Smooth muscle cell (in vitro differentiated cells): ENCODE data around the gene CKMT2. TPM values are rescaled to one million over a fixed set of nuclear protein-coding genes. Genes with fewer than 3 reads are reported as not detected.

Source experiments
- DNase-seq: peaks from one replicate; lab custom pipeline; 2025; ENCODE audit not compliant: unreplicated experiment; lab: John Stamatoyannopoulos, UW
- H2AFZ ChIP-seq: fragments of 200-600 bp; sonication (generic); 2 replicates; pipeline ENCODE4 v1.6.0; 2016; ENCODE audit warnings: antibody characterized with exemption, low read depth, mild to moderate bottlenecking
- H3F3A ChIP-seq: fragments of 200-600 bp; sonication (generic); 2 replicates; pipeline ENCODE4 v1.6.0; 2017; ENCODE audit warnings: antibody characterized with exemption, low read depth
- H3K27ac ChIP-seq: fragments of 200-600 bp; sonication (generic); 2 replicates; pipeline ENCODE4 v1.5.1; 2016; ENCODE audit warnings: low read depth, mild to moderate bottlenecking
- H3K27me3 ChIP-seq: fragments of 200-600 bp; sonication (generic); 2 replicates; pipeline ENCODE4 v1.6.1; 2016; ENCODE audit warnings: low read depth, mild to moderate bottlenecking
- H3K36me3 ChIP-seq: fragments of 200-600 bp; sonication (generic); 2 replicates; pipeline ENCODE4 v1.5.1; 2016; ENCODE audit warnings: low read depth
- H3K4me1 ChIP-seq: fragments of 200-600 bp; sonication (generic); 2 replicates; pipeline ENCODE4 v1.5.1; 2016; ENCODE audit warnings: low read depth
- H3K4me2 ChIP-seq: fragments of 200-600 bp; sonication (generic); 2 replicates; pipeline ENCODE4 v1.6.0; 2016; ENCODE audit warnings: mild to moderate bottlenecking
- H3K4me3 ChIP-seq: fragments of 200-600 bp; sonication (generic); 2 replicates; pipeline ENCODE4 v1.5.1; 2016; ENCODE audit warnings: mild to moderate bottlenecking
- H3K79me2 ChIP-seq: fragments of 200-600 bp; sonication (generic); 2 replicates; pipeline ENCODE4 v1.6.0; 2016; ENCODE audit warnings: low read depth, mild to moderate bottlenecking
- H3K9ac ChIP-seq: fragments of 200-600 bp; sonication (generic); 2 replicates; pipeline ENCODE4 v1.6.0; 2016; ENCODE audit warnings: low read depth
- H3K9me3 ChIP-seq: fragments of 200-600 bp; sonication (generic); replicated peaks from 2 replicates; pipeline ENCODE4 v1.5.1; 2016; ENCODE audit warnings: low read depth
- H4K20me1 ChIP-seq: fragments of 200-600 bp; sonication (generic); 2 replicates; pipeline ENCODE4 v1.6.0; 2016; ENCODE audit warnings: low read depth
- CTCF ChIP-seq: fragments of 200-600 bp; sonication (generic); IDR thresholded peaks from 2 replicates; pipeline ENCODE4 v1.5.1; 2017; ENCODE audit warnings: borderline replicate concordance, mild to moderate bottlenecking, antibody characterized with exemption; ENCODE audit not compliant: insufficient read depth, poor library complexity, severe bottlenecking
- WGBS: methylation state at CpG from one replicate; pipeline ENCODE4 v1.1.7; 2016; ENCODE audit warnings: low lambda C conversion rate; 5-methylcytosine and 5-hydroxymethylcytosine counted together
- polyA plus RNA-seq: library from polyadenylated mRNA; unstranded; fragments of >200 nt; fragmentation: Nextera tagmentation; extraction: Ambion mirVana; gene quantifications from 2 replicates; pipeline ENCODE4 v1.2.1, GENCODE V29; 2016
- total RNA-seq: library from RNA; depleted of rRNA; stranded (reverse); fragments of >200 nt; gene quantifications from 2 replicates; pipeline ENCODE4 v1.2.3, GENCODE V29; 2014

The CKMT2 gene
- total and polyA plus RNA-seq, 2 experiments from 2014 or later = 1.5 TPM; not detected in 1

- Histone ChIP-seq H4K20me1 (peaks cover 10% of the 10 kb centered on the region), H3K27ac (no peak overlapping the region), H2AFZ (no peak overlapping the region), H3K36me3 (peaks cover 16% of the 10 kb centered on the region), H3K9ac (no peak overlapping the region), H3K79me2 (peaks cover 3% of the 10 kb centered on the region), H3K4me3 (no peak overlapping the region), H3K4me1 (no peaks in the 10 kb centered on the region), H3K9me3 (no peaks in the 10 kb centered on the region), H3K4me2 (no peak overlapping the region), H3F3A (no peaks in the 10 kb centered on the region), H3K27me3 (no peaks in the 10 kb centered on the region)
- TF ChIP-seq CTCF = no peak
- 94% methylated on average over 1 of the region's 1 CpG for WGBS
- DNase-seq = no peak
These were observed 77.4 kb downstream of the CKMT2 start for GRCh38 chr5:81310402-81311063.

DNA sequence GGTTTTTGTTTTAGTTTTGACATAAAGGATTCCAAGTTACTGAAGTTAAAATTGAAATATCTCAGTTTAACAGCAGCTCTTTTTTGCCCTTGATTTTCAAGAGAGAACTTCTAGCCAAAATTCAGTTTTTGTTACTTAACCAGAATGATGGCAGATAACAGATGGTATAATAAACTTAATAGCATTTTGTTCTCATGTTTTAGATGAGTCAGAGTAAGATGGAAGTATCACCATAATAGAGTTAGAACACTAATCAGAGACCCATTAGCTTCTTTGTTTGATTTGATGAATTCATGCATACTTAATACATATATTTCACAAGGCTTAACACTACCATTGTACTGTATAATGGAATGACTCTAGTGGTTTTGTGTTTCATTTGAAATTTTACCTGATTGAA lies 80.2 kb downstream of the CKMT2 start:
- H3K27me3 ChIP-seq = no peaks in the 10 kb centered on the region
- H3K9me3 ChIP-seq = no peaks in the 10 kb centered on the region
- H3K4me3 ChIP-seq = no peak overlapping the region
- no peaks in the 10 kb centered on the region for H3F3A ChIP-seq
- no peak for DNase-seq
- no peaks in the 10 kb centered on the region for H3K4me1 ChIP-seq
- H3K27ac ChIP-seq = no peak overlapping the region
- peaks cover 1% of the 10 kb centered on the region for H3K79me2 ChIP-seq
- no peak overlapping the region for H3K9ac ChIP-seq
- peaks cover 3% of the 10 kb centered on the region for H4K20me1 ChIP-seq
- TF ChIP-seq CTCF = no peak
- H2AFZ ChIP-seq = no peak overlapping the region
- no peak overlapping the region for H3K4me2 ChIP-seq
- peaks cover 16% of the 10 kb centered on the region for H3K36me3 ChIP-seq

DNA sequence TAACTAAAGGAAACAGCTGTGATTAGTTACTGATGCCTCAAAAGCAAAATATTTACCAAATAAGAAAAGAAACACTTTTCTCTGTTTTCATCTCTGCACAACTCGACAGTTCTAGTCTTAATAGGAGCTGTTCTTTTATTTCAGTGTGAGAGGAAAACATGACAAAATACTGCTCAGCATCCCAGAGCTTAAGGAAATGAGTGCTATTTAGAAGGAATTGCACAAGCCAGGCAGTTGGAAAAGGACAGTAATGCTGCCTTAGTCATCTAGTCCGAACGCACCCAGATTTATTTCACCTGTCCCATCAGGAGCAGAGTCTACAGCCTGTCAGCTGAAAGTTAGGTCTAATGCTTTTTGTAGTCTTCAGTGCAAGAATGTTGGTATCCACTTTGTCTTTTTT lies 80.6 kb downstream of the CKMT2 start:
- Histone ChIP-seq H3K79me2 (no peaks in the 10 kb centered on the region), H3K4me2 (no peak overlapping the region), H3K27me3 (no peaks in the 10 kb centered on the region), H2AFZ (no peak overlapping the region), H3K9ac (no peak overlapping the region), H3K4me1 (no peaks in the 10 kb centered on the region), H3K4me3 (no peak overlapping the region), H3K27ac (no peak overlapping the region), H3K9me3 (no peaks in the 10 kb centered on the region), H3F3A (no peaks in the 10 kb centered on the region), H4K20me1 (no peaks in the 10 kb centered on the region), H3K36me3 (peaks cover 16% of the 10 kb centered on the region)
- 92% methylated on average over 3 of the region's 3 CpGs for WGBS
- no peak for DNase-seq
- TF ChIP-seq CTCF = no peak

DNA sequence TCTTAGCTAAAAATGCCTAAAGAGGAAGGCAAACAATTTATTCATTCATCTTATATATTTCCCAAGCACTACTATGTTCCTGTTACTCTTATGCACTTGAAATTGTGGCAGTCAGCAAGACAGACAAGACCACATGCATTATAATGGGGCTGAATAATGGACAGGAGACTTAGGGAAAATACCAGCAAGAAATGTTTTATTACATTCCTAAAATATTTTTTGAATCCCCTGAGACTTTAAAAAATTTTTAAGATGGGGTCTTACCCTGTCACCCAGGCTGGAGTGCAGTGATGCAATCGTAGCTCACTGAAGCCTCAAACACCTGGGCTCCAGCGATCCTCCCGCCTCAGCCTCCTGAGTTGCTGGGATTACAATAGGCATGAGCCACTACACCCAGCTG lies 81.5 kb downstream of the CKMT2 start:
- Histone ChIP-seq H3F3A (no peaks in the 10 kb centered on the region), H3K9ac (no peak overlapping the region), H3K79me2 (no peaks in the 10 kb centered on the region), H3K27ac (no peak overlapping the region), H3K27me3 (no peaks in the 10 kb centered on the region), H3K4me2 (no peak overlapping the region), H2AFZ (no peak overlapping the region), H4K20me1 (no peaks in the 10 kb centered on the region), H3K4me1 (no peaks in the 10 kb centered on the region), H3K4me3 (no peak overlapping the region), H3K9me3 (no peaks in the 10 kb centered on the region), H3K36me3 (peaks cover 16% of the 10 kb centered on the region)
- 99% methylated on average over 3 of the region's 3 CpGs for WGBS
- no peak for TF ChIP-seq CTCF
- no peak for DNase-seq
